ENCODE results near the gene CRABP1. TPM values are rescaled to one million over a fixed set of nuclear protein-coding genes. Genes with fewer than 3 reads are reported as not detected.
"Not testable (repeated sequence)": the region's sequence is repeated elsewhere in the genome, so short reads cannot be mapped to it uniquely, and the experiment has no call there.

CRABP1 gene
- total RNA-seq, 2 experiments from 2014 or later = 0.38 to 0.52 TPM

GRCh38 chr15:78372880-78373279 lies 32.7 kb downstream of the CRABP1 start:
- Mint-ChIP-seq H3K4me3 (no peak overlapping the region), H3K27me3 (ENCODE audit: low read depth) (no peaks in the 10 kb centered on the region), H3K36me3 (ENCODE audit: low read depth) (no peaks in the 10 kb centered on the region), H3K27ac (no peak overlapping the region), H3K4me1 (ENCODE audit: low read depth) (peaks cover 6% of the 10 kb centered on the region), H3K9me3 (no peaks in the 10 kb centered on the region)
- intact Hi-C loops (cut with micrococcal nuclease) = no loop called here
- CTCF ChIA-PET = no interaction called here
- no peak for DNase-seq

- Mint-ChIP-seq H3K4me1 (ENCODE audit: low read depth) (peaks cover 6% of the 10 kb centered on the region), H3K27ac (no peak overlapping the region), H3K9me3 (no peaks in the 10 kb centered on the region), H3K27me3 (ENCODE audit: low read depth) (no peaks in the 10 kb centered on the region), H3K4me3 (no peak overlapping the region), H3K36me3 (ENCODE audit: low read depth) (no peaks in the 10 kb centered on the region)
- peak; percentile 55 for DNase-seq
- CTCF ChIA-PET = no interaction called here
- intact Hi-C loops (cut with micrococcal nuclease) = no loop called here
These were observed 34.6 kb downstream of the CRABP1 start for GRCh38 chr15:78374436-78375393.

GRCh38 chr15:78380143-78380542 lies 40.0 kb downstream of the CRABP1 start:
- H3K9me3 Mint-ChIP-seq; H3K27ac Mint-ChIP-seq; H3K4me3 Mint-ChIP-seq; DNase-seq; H3K4me1 Mint-ChIP-seq (ENCODE audit: low read depth); H3K27me3 Mint-ChIP-seq (ENCODE audit: low read depth); H3K36me3 Mint-ChIP-seq (ENCODE audit: low read depth); intact Hi-C loops (cut with micrococcal nuclease): not testable (repeated sequence)
- CTCF ChIA-PET = interaction anchor here (0.6 kb wide), 1 partner anchor 227 kb away, joined by 4 read pairs; no protein-coding TSS in a partner anchor

GRCh38 chr15:78382114-78382880 lies 42.1 kb downstream of the CRABP1 start:
- DNase-seq = no peak
- intact Hi-C loops (cut with micrococcal nuclease) = no loop called here
- no peaks in the 10 kb centered on the region for H3K9me3 Mint-ChIP-seq
- no peak overlapping the region for H3K4me3 Mint-ChIP-seq
- no peaks in the 10 kb centered on the region for H3K36me3 Mint-ChIP-seq (ENCODE audit: low read depth)
- CTCF ChIA-PET = no interaction called here
- H3K27me3 Mint-ChIP-seq (ENCODE audit: low read depth) = peaks cover 12% of the 10 kb centered on the region
- H3K4me1 Mint-ChIP-seq (ENCODE audit: low read depth) = no peaks in the 10 kb centered on the region
- no peak overlapping the region for H3K27ac Mint-ChIP-seq

- Mint-ChIP-seq H3K27ac (no peak overlapping the region), H3K9me3 (no peaks in the 10 kb centered on the region), H3K4me1 (ENCODE audit: low read depth) (no peaks in the 10 kb centered on the region), H3K27me3 (ENCODE audit: low read depth) (peaks cover 12% of the 10 kb centered on the region), H3K36me3 (ENCODE audit: low read depth) (no peaks in the 10 kb centered on the region), H3K4me3 (no peak overlapping the region)
- intact Hi-C loops (cut with micrococcal nuclease) = no loop called here
- CTCF ChIA-PET = interaction anchor here (0.7 kb wide), 1 partner anchor 38 kb away, joined by 3 read pairs; no protein-coding TSS in a partner anchor
- no peak for DNase-seq
These were observed 44.5 kb downstream of the CRABP1 start for GRCh38 chr15:78384651-78385050.

- no peak overlapping the region for H3K27ac Mint-ChIP-seq
- no peak overlapping the region for H3K4me3 Mint-ChIP-seq
- CTCF ChIA-PET = interaction anchor here (0.6 to 1.4 kb wide), 3 partner anchors 10 to 512 kb away, joined by 4 to 7 read pairs (median 5); no protein-coding TSS in a partner anchor
- no peaks in the 10 kb centered on the region for H3K4me1 Mint-ChIP-seq (ENCODE audit: low read depth)
- H3K36me3 Mint-ChIP-seq (ENCODE audit: low read depth) = no peaks in the 10 kb centered on the region
- no peaks in the 10 kb centered on the region for H3K9me3 Mint-ChIP-seq
- peaks cover 9% of the 10 kb centered on the region for H3K27me3 Mint-ChIP-seq (ENCODE audit: low read depth)
- intact Hi-C loops (cut with micrococcal nuclease) = no loop called here
- DNase-seq = no peak
These were observed 47.3 kb downstream of the CRABP1 start for GRCh38 chr15:78387246-78388037.

- DNase-seq = no peak
- Mint-ChIP-seq H3K4me3 (no peak overlapping the region), H3K36me3 (ENCODE audit: low read depth) (no peaks in the 10 kb centered on the region), H3K4me1 (ENCODE audit: low read depth) (no peaks in the 10 kb centered on the region), H3K9me3 (no peaks in the 10 kb centered on the region), H3K27ac (no peak overlapping the region), H3K27me3 (ENCODE audit: low read depth) (peaks cover 9% of the 10 kb centered on the region)
- CTCF ChIA-PET = interaction anchor here (1.0 to 1.4 kb wide), 2 partner anchors 8 to 514 kb away, joined by 4 to 5 read pairs; no protein-coding TSS in a partner anchor
- intact Hi-C loops (cut with micrococcal nuclease) = no loop called here
These were observed 48.7 kb downstream of the CRABP1 start for GRCh38 chr15:78388865-78389264.

- no peak for DNase-seq
- H3K4me1 Mint-ChIP-seq (ENCODE audit: low read depth) = no peaks in the 10 kb centered on the region
- no peak overlapping the region for H3K27ac Mint-ChIP-seq
- no peaks in the 10 kb centered on the region for H3K36me3 Mint-ChIP-seq (ENCODE audit: low read depth)
- intact Hi-C loops (cut with micrococcal nuclease) = no loop called here
- H3K4me3 Mint-ChIP-seq = no peak overlapping the region
- CTCF ChIA-PET = no interaction called here
- H3K9me3 Mint-ChIP-seq = no peaks in the 10 kb centered on the region
- peaks cover 9% of the 10 kb centered on the region for H3K27me3 Mint-ChIP-seq (ENCODE audit: low read depth)
These were observed 49.2 kb downstream of the CRABP1 start for GRCh38 chr15:78389322-78389721.

- Mint-ChIP-seq H3K4me1 (ENCODE audit: low read depth) (no peaks in the 10 kb centered on the region), H3K27ac (no peak overlapping the region), H3K27me3 (ENCODE audit: low read depth) (peaks cover 9% of the 10 kb centered on the region), H3K4me3 (no peak overlapping the region), H3K36me3 (ENCODE audit: low read depth) (no peaks in the 10 kb centered on the region), H3K9me3 (no peaks in the 10 kb centered on the region)
- DNase-seq = no peak
- CTCF ChIA-PET = no interaction called here
- intact Hi-C loops (cut with micrococcal nuclease) = no loop called here
These were observed 49.6 kb downstream of the CRABP1 start for GRCh38 chr15:78389738-78390137.

- DNase-seq = no peak
- no peaks in the 10 kb centered on the region for H3K36me3 Mint-ChIP-seq (ENCODE audit: low read depth)
These were observed 50.1 kb downstream of the CRABP1 start for GRCh38 chr15:78390242-78390641.

GRCh38 chr15:78390826-78391225 lies 50.7 kb downstream of the CRABP1 start:
- H3K27me3 Mint-ChIP-seq (ENCODE audit: low read depth) = peaks cover 4% of the 10 kb centered on the region
- DNase-seq = no peak
- no peaks in the 10 kb centered on the region for H3K36me3 Mint-ChIP-seq (ENCODE audit: low read depth)
- H3K9me3 Mint-ChIP-seq = no peaks in the 10 kb centered on the region
- no peaks in the 10 kb centered on the region for H3K4me1 Mint-ChIP-seq (ENCODE audit: low read depth)
- H3K4me3 Mint-ChIP-seq = no peak overlapping the region
- intact Hi-C loops (cut with micrococcal nuclease) = no loop called here
- CTCF ChIA-PET = interaction anchor here (1.2 kb wide), 1 partner anchor 32 kb away, joined by 3 read pairs; no protein-coding TSS in a partner anchor
- H3K27ac Mint-ChIP-seq = no peak overlapping the region

More at GRCh38 chr15:78390242-78390641, 50.1 kb downstream of the CRABP1 start:
- H3K27me3 Mint-ChIP-seq (ENCODE audit: low read depth) = peaks cover 6% of the 10 kb centered on the region
- H3K4me1 Mint-ChIP-seq (ENCODE audit: low read depth) = no peaks in the 10 kb centered on the region
- no peaks in the 10 kb centered on the region for H3K9me3 Mint-ChIP-seq
- H3K4me3 Mint-ChIP-seq = no peak overlapping the region
- no peak overlapping the region for H3K27ac Mint-ChIP-seq
- CTCF ChIA-PET = no interaction called here
- intact Hi-C loops (cut with micrococcal nuclease) = no loop called here

GRCh38 chr15:78391781-78392180 lies 51.6 kb downstream of the CRABP1 start:
- CTCF ChIA-PET = interaction anchor here (1.2 kb wide), 1 partner anchor 31 kb away, joined by 3 read pairs; no protein-coding TSS in a partner anchor

More at GRCh38 chr15:78391781-78392180, 51.6 kb downstream of the CRABP1 start:
- Mint-ChIP-seq H3K27me3 (ENCODE audit: low read depth) (no peaks in the 10 kb centered on the region), H3K4me1 (ENCODE audit: low read depth) (no peaks in the 10 kb centered on the region), H3K27ac (no peak overlapping the region), H3K36me3 (ENCODE audit: low read depth) (no peaks in the 10 kb centered on the region), H3K9me3 (no peaks in the 10 kb centered on the region), H3K4me3 (no peak overlapping the region)
- intact Hi-C loops (cut with micrococcal nuclease) = no loop called here
- DNase-seq = no peak
